HEK293 (cell line): Measurements from ENCODE around the gene ASCL5.

Experiments
- CTCF ChIA-PET: fragments of 350-600 bp; formaldehyde crosslinking; extraction: SDS; loops from one replicate; lab custom pipeline; 2021; ENCODE audit warnings: antibody characterized with exemption; lab: Yijun Ruan, JAX
- POLR2A ChIA-PET: fragments of 300-600 bp; formaldehyde crosslinking; extraction: SDS; loops from one replicate; lab custom pipeline; 2020; ENCODE audit warnings: antibody characterized with exemption, inconsistent platforms; lab: Yijun Ruan, JAX
- H3K27ac ChIP-seq: fragments of 200-500 bp; sonication (Bioruptor generic); 2 replicates; pipeline ENCODE4 v1.5.1; 2014; ENCODE audit warnings: low read depth, low read length, control low read depth, inconsistent platforms; ENCODE audit errors: extremely low read depth
- H3K36me3 ChIP-seq, 2 experiments: fragments of 200-500 bp in 1 of 2; sonication (Bioruptor generic) in 1 of 2; 1 replicate in 1 of 2; 2 replicates in 1 of 2; pipeline ENCODE4 v1.5.1; 2014 to 2017; ENCODE audit warnings: inconsistent platforms in 2 of 2, low read length in 2 of 2; ENCODE audit not compliant: control insufficient read depth in 2 of 2, insufficient read depth in 1 of 2
- H3K4me1 ChIP-seq: fragments of 200-500 bp; sonication (Bioruptor generic); 2 replicates; pipeline ENCODE4 v1.5.1; 2014; ENCODE audit warnings: mild to moderate bottlenecking, low read length, inconsistent platforms; ENCODE audit not compliant: control insufficient read depth, insufficient read depth
- H3K4me3 ChIP-seq: 2 replicates; pipeline ENCODE4 v1.5.1; 2011; ENCODE audit warnings: low read depth, mild to moderate bottlenecking, control low read depth, low read length, moderate library complexity
- H3K9me3 ChIP-seq: fragments of 200-500 bp; sonication (Bioruptor generic); 2 replicates; pipeline ENCODE4 v1.5.1; 2014; ENCODE audit warnings: low read depth, low read length, inconsistent platforms; ENCODE audit not compliant: control insufficient read depth, insufficient read depth
- FEZF1 ChIP-seq: fragments of 450-650 bp; formaldehyde crosslinking; IDR thresholded peaks from 2 replicates; pipeline ENCODE4 v1.5.1; 2016; ENCODE audit warnings: missing biosample characterization, missing genetic modification characterization
- KLF1 ChIP-seq: fragments of 450-650 bp; formaldehyde crosslinking; IDR thresholded peaks from 2 replicates; pipeline ENCODE4 v1.5.1; 2016; ENCODE audit warnings: missing biosample characterization, missing genetic modification characterization
- KLF16 ChIP-seq: fragments of 450-650 bp; formaldehyde crosslinking; IDR thresholded peaks from 2 replicates; pipeline ENCODE4 v1.5.1; 2017; ENCODE audit warnings: missing biosample characterization, missing genetic modification characterization
- KLF9 ChIP-seq: fragments of 450-650 bp; formaldehyde crosslinking; IDR thresholded peaks from 2 replicates; pipeline ENCODE4 v1.5.1; 2016; ENCODE audit warnings: missing biosample characterization, missing genetic modification characterization, low read depth
- SETDB1 ChIP-seq: IDR thresholded peaks from one replicate; pipeline ENCODE4 v1.6.1; 2017; ENCODE audit warnings: mild to moderate bottlenecking, low read length, moderate library complexity, mixed read lengths; ENCODE audit not compliant: insufficient read length
- ZFHX2 ChIP-seq: fragments of 450-650 bp; formaldehyde crosslinking; conservative IDR thresholded peaks from 2 replicates; pipeline ENCODE4 v1.5.1; 2016; ENCODE audit warnings: missing biosample characterization, missing genetic modification characterization
- ZFP69B ChIP-seq: fragments of 450-650 bp; formaldehyde crosslinking; IDR thresholded peaks from 2 replicates; pipeline ENCODE4 v1.5.1; 2016; ENCODE audit warnings: missing biosample characterization, missing genetic modification characterization
- ZNF121 ChIP-seq: fragments of 450-650 bp; formaldehyde crosslinking; IDR thresholded peaks from 2 replicates; pipeline ENCODE4 v1.5.1; 2016; ENCODE audit warnings: missing biosample characterization, missing genetic modification characterization
- ZNF19 ChIP-seq: fragments of 450-650 bp; formaldehyde crosslinking; IDR thresholded peaks from 2 replicates; pipeline ENCODE4; 2016; ENCODE audit warnings: missing biosample characterization, missing genetic modification characterization, low read depth
- ZNF239 ChIP-seq: fragments of 450-650 bp; formaldehyde crosslinking; IDR thresholded peaks from 2 replicates; pipeline ENCODE4 v1.5.1; 2016; ENCODE audit warnings: missing biosample characterization, missing genetic modification characterization
- ZNF24 ChIP-seq: fragments of 450-650 bp; formaldehyde crosslinking; IDR thresholded peaks from 2 replicates; pipeline ENCODE4 v1.5.1; 2016; ENCODE audit warnings: missing biosample characterization, missing genetic modification characterization
- ZNF544 ChIP-seq: fragments of 450-650 bp; formaldehyde crosslinking; IDR thresholded peaks from 2 replicates; pipeline ENCODE4 v1.5.0; 2017; ENCODE audit warnings: missing biosample characterization, missing genetic modification characterization
- ZNF626 ChIP-seq: fragments of 450-650 bp; sonication (Bioruptor Pico); formaldehyde crosslinking; IDR thresholded peaks from 2 replicates; pipeline ENCODE4 v1.5.1; 2018; ENCODE audit warnings: missing biosample characterization, missing genetic modification characterization, inconsistent platforms
- ZNF76 ChIP-seq: fragments of 450-650 bp; formaldehyde crosslinking; IDR thresholded peaks from 2 replicates; pipeline ENCODE4; 2016; ENCODE audit warnings: low read depth, missing biosample characterization, missing genetic modification characterization, borderline replicate concordance
- TF ChIP-seq, protein P1 (sequence below): fragments of 450-650 bp; formaldehyde crosslinking; IDR thresholded peaks from 2 replicates; pipeline ENCODE4 v1.5.1; 2016; ENCODE audit warnings: missing biosample characterization, missing genetic modification characterization, borderline replicate concordance
- TF ChIP-seq, protein P2 (sequence below): fragments of 450-650 bp; formaldehyde crosslinking; conservative IDR thresholded peaks from 2 replicates; pipeline ENCODE4 v1.5.1; 2016; ENCODE audit warnings: low read depth, missing biosample characterization, missing genetic modification characterization
- TF ChIP-seq, protein P3 (sequence below): fragments of 450-650 bp; formaldehyde crosslinking; IDR thresholded peaks from 2 replicates; pipeline ENCODE4 v1.5.1; 2016; ENCODE audit warnings: missing biosample characterization, missing genetic modification characterization
- TF ChIP-seq, protein P4 (sequence below): fragments of 450-650 bp; formaldehyde crosslinking; IDR thresholded peaks from 2 replicates; pipeline ENCODE4 v1.5.1; 2016; ENCODE audit warnings: missing biosample characterization, missing genetic modification characterization
- TF ChIP-seq, protein P5 (sequence below): fragments of 450-650 bp; formaldehyde crosslinking; IDR thresholded peaks from 2 replicates; pipeline ENCODE4 v1.5.1; 2016; ENCODE audit warnings: missing biosample characterization, missing genetic modification characterization
- TF ChIP-seq, protein P6 (sequence below): fragments of 450-650 bp; formaldehyde crosslinking; IDR thresholded peaks from 2 replicates; pipeline ENCODE4 v1.5.1; 2016; ENCODE audit warnings: missing biosample characterization, missing genetic modification characterization

The ASCL5 gene

DNA sequence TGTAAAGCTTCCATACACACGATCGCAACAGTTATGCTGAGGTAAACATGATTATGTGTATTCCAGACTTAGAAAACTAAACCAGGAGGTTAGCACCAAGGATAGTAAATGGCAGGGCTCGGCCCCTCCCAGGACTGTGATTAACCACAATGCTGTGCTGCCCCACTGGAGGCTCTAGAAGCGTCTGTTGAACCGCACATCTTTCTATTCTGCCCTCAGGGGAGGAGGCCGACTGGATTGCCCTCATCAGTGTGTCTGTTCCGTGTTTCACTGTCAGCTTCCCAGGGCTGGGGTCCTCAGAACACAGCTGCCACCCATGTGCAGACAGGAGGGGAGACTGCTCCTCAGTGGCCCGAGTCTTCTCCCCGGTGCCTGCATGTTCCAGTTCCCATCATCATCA, 12.8 kb upstream of the ASCL5 start:
- CTCF ChIA-PET: interaction anchor here (0.7 to 1.7 kb wide), 3 partner anchors 9 to 167 kb away, joined by 3 to 5 read pairs (median 5); no protein-coding TSS in a partner anchor
- H3K9me3 ChIP-seq: no peaks in the 10 kb centered on the region
- POLR2A ChIA-PET: no interaction called here
- no peak for TF ChIP-seq ZNF626 (tag by site-specific recombination)
- no peak for TF ChIP-seq ZNF19 (tag by site-specific recombination)
- no peak for TF ChIP-seq FEZF1 (tag by site-specific recombination)
- TF ChIP-seq ZFP69B: no peak
- TF ChIP-seq SETDB1: no peak
- TF ChIP-seq, protein P1, sequence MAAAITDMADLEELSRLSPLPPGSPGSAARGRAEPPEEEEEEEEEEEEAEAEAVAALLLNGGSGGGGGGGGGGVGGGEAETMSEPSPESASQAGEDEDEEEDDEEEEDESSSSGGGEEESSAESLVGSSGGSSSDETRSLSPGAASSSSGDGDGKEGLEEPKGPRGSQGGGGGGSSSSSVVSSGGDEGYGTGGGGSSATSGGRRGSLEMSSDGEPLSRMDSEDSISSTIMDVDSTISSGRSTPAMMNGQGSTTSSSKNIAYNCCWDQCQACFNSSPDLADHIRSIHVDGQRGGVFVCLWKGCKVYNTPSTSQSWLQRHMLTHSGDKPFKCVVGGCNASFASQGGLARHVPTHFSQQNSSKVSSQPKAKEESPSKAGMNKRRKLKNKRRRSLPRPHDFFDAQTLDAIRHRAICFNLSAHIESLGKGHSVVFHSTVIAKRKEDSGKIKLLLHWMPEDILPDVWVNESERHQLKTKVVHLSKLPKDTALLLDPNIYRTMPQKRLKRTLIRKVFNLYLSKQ: no peak
- TF ChIP-seq, protein P2, sequence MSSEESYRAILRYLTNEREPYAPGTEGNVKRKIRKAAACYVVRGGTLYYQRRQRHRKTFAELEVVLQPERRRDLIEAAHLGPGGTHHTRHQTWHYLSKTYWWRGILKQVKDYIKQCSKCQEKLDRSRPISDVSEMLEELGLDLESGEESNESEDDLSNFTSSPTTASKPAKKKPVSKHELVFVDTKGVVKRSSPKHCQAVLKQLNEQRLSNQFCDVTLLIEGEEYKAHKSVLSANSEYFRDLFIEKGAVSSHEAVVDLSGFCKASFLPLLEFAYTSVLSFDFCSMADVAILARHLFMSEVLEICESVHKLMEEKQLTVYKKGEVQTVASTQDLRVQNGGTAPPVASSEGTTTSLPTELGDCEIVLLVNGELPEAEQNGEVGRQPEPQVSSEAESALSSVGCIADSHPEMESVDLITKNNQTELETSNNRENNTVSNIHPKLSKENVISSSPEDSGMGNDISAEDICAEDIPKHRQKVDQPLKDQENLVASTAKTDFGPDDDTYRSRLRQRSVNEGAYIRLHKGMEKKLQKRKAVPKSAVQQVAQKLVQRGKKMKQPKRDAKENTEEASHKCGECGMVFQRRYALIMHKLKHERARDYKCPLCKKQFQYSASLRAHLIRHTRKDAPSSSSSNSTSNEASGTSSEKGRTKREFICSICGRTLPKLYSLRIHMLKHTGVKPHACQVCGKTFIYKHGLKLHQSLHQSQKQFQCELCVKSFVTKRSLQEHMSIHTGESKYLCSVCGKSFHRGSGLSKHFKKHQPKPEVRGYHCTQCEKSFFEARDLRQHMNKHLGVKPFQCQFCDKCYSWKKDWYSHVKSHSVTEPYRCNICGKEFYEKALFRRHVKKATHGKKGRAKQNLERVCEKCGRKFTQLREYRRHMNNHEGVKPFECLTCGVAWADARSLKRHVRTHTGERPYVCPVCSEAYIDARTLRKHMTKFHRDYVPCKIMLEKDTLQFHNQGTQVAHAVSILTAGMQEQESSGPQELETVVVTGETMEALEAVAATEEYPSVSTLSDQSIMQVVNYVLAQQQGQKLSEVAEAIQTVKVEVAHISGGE (tag by site-specific recombination): no peak
- no peak for TF ChIP-seq KLF9 (tag by site-specific recombination)
- TF ChIP-seq KLF1 (tag by site-specific recombination): no peak
- TF ChIP-seq KLF16 (tag by site-specific recombination): no peak
- no peak for TF ChIP-seq ZNF76 (tag by site-specific recombination)
- TF ChIP-seq ZFHX2 (tag by site-specific recombination): no peak
- TF ChIP-seq, protein P3, sequence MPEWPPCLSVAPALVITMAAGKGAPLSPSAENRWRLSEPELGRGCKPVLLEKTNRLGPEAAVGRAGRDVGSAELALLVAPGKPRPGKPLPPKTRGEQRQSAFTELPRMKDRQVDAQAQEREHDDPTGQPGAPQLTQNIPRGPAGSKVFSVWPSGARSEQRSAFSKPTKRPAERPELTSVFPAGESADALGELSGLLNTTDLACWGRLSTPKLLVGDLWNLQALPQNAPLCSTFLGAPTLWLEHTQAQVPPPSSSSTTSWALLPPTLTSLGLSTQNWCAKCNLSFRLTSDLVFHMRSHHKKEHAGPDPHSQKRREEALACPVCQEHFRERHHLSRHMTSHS: no peak
- no peak for TF ChIP-seq ZNF239 (tag by site-specific recombination)
- TF ChIP-seq, protein P4, sequence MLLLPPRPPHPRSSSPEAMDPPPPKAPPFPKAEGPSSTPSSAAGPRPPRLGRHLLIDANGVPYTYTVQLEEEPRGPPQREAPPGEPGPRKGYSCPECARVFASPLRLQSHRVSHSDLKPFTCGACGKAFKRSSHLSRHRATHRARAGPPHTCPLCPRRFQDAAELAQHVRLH: no peak
- TF ChIP-seq ZNF544 (tag by site-specific recombination): no peak
- TF ChIP-seq ZNF121 (tag by site-specific recombination): no peak
- TF ChIP-seq, protein P5, sequence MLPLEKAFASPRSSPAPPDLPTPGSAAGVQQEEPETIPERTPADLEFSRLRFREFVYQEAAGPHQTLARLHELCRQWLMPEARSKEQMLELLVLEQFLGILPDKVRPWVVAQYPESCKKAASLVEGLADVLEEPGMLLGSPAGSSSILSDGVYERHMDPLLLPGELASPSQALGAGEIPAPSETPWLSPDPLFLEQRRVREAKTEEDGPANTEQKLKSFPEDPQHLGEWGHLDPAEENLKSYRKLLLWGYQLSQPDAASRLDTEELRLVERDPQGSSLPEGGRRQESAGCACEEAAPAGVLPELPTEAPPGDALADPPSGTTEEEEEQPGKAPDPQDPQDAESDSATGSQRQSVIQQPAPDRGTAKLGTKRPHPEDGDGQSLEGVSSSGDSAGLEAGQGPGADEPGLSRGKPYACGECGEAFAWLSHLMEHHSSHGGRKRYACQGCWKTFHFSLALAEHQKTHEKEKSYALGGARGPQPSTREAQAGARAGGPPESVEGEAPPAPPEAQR: no peak
- no peak for TF ChIP-seq ZNF24
- TF ChIP-seq, protein P6, sequence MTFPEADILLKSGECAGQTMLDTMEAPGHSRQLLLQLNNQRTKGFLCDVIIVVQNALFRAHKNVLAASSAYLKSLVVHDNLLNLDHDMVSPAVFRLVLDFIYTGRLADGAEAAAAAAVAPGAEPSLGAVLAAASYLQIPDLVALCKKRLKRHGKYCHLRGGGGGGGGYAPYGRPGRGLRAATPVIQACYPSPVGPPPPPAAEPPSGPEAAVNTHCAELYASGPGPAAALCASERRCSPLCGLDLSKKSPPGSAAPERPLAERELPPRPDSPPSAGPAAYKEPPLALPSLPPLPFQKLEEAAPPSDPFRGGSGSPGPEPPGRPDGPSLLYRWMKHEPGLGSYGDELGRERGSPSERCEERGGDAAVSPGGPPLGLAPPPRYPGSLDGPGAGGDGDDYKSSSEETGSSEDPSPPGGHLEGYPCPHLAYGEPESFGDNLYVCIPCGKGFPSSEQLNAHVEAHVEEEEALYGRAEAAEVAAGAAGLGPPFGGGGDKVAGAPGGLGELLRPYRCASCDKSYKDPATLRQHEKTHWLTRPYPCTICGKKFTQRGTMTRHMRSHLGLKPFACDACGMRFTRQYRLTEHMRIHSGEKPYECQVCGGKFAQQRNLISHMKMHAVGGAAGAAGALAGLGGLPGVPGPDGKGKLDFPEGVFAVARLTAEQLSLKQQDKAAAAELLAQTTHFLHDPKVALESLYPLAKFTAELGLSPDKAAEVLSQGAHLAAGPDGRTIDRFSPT: no peak
- H3K27ac ChIP-seq: no peak overlapping the region
- no peaks in the 10 kb centered on the region for H3K4me1 ChIP-seq
- H3K36me3 ChIP-seq: peaks cover 0 to 100% of the 10 kb centered on the region in 2 experiments; a peak in 2 of 3 replicates
- no peak overlapping the region for H3K4me3 ChIP-seq
